Kidney (tissue), 14 donors: ENCODE data around the gene COL6A1. TPM values are rescaled to one million over a fixed set of nuclear protein-coding genes. Genes with fewer than 3 reads are reported as not detected.

ENCODE experiments used
- DNase-seq, 5 donors: peaks; one replicate each; pipeline ENCODE4 v3.0.0-alpha.2; 2013 to 2020
- FAIRE-seq: peaks from 2 replicates; lab custom pipeline; 2012; peaks lifted over from hg19 to GRCh38; lab: Jason Lieb, UNC
- H3K27ac ChIP-seq, 2 donors: one replicate each; pipeline ENCODE4 v1.7.0; 2013; ENCODE audit warnings: low read depth in 2 of 2, low read length in 2 of 2, inconsistent platforms in 1 of 2
- H3K27me3 ChIP-seq: one replicate; pipeline ENCODE4 v1.7.1; 2013; ENCODE audit warnings: low read length, inconsistent platforms; ENCODE audit not compliant: control insufficient read depth, insufficient read depth
- H3K36me3 ChIP-seq, 3 donors: one replicate each; pipeline versions ENCODE4 v1.7.0 to v1.7.1; 2013; ENCODE audit warnings: low read length in 3 of 3, control low read depth in 1 of 3, inconsistent platforms in 1 of 3; ENCODE audit not compliant: insufficient read depth in 3 of 3, control insufficient read depth in 2 of 3
- H3K4me1 ChIP-seq, 3 donors: one replicate each; pipeline versions ENCODE4 v1.7.0 to v1.7.1; 2013; ENCODE audit warnings: low read length in 3 of 3, inconsistent platforms in 1 of 3, low read depth in 1 of 3; ENCODE audit not compliant: control insufficient read depth in 2 of 3, insufficient read depth in 2 of 3
- H3K4me3 ChIP-seq, 3 donors: one replicate each; pipeline versions ENCODE4 v1.7.0 to v1.8.1; 2013; ENCODE audit warnings: low read length in 3 of 3, control low read depth in 1 of 3, inconsistent platforms in 1 of 3
- H3K9ac ChIP-seq, 3 donors: one replicate each; pipeline versions ENCODE4 v1.7.0 to v1.7.1; 2013; ENCODE audit warnings: low read length in 3 of 3, control low read depth in 1 of 3, inconsistent platforms in 1 of 3
- H3K9me3 ChIP-seq, 3 donors: one replicate each; pipeline versions ENCODE4 v1.7.0 to v1.7.1; 2013; ENCODE audit warnings: low read length in 3 of 3, control low read depth in 1 of 3, inconsistent platforms in 1 of 3; ENCODE audit not compliant: control insufficient read depth in 2 of 3, insufficient read depth in 1 of 3
- CTCF ChIP-seq: IDR thresholded peaks from 3 replicates; pipeline ENCODE4 v1.5.1; 2012; ENCODE audit warnings: mild to moderate bottlenecking, moderate library complexity, borderline replicate concordance; ENCODE audit not compliant: insufficient read depth; ENCODE audit errors: extremely low read depth
- intact Hi-C: fragments of 100-400 bp; cut with DNase I; formaldehyde crosslinking; loops from one replicate; pipeline ENCODE4 v1.11.1; 2022
- polyA plus RNA-seq: library from polyadenylated mRNA; stranded (reverse); fragments of 350-450 nt; fragmentation: Illumina TruSeq; extraction: RNeasy Lipid Tissue Mini Kit (QIAGEN cat#74804); gene quantifications from one replicate; pipeline ENCODE4 v1.2.3, GENCODE V29; 2014; ENCODE audit warnings: low read depth, low replicate concordance; ENCODE audit not compliant: insufficient read depth
- total RNA-seq: library from RNA; stranded (reverse); fragmentation: NEBNext Ultra II Directional; extraction: Animal tissue kit (Norgen Biotek cat#: 25700); gene quantifications from one replicate; pipeline ENCODE4 v1.2.1, GENCODE V29; 2021
- donor health status: control.
- donor health status: control.
- donor health status: control.
- donor health status: control.
- donor health status: control.
- donor health status: DM: yes; HTN: yes; CAD: no.
- donor health status: Normal renal cell carcinoma (clear cell type).

COL6A1 gene
- total and polyA plus RNA-seq, 2 donors from 2014 or later = 112 to 127 TPM

GRCh38 chr21:45965084-45965809 is 16.3 kb upstream of the COL6A1 start:
- Histone ChIP-seq H3K27me3 (no peaks in the 10 kb centered on the region), H3K9me3 (no peaks in the 10 kb centered on the region), H3K27ac (no peak overlapping the region), H3K9ac (no peak overlapping the region), H3K4me3 (no peak overlapping the region), H3K4me1 (no peaks in the 10 kb centered on the region), H3K36me3 (no peaks in the 10 kb centered on the region)
- DNase-seq (peak in 1 of 5 donors; percentile 15), FAIRE-seq (no peak)
- intact Hi-C loops = no loop called here
- TF ChIP-seq CTCF = no peak

- DNase-seq (peak in 1 of 5 donors; percentile 15), FAIRE-seq (no peak)
- Histone ChIP-seq H3K36me3 (no peaks in the 10 kb centered on the region), H3K27ac (no peak overlapping the region), H3K9me3 (no peaks in the 10 kb centered on the region), H3K4me3 (no peak overlapping the region), H3K27me3 (no peaks in the 10 kb centered on the region), H3K9ac (no peak overlapping the region), H3K4me1 (no peaks in the 10 kb centered on the region)
- TF ChIP-seq CTCF = no peak
- intact Hi-C loops = no loop called here
Measured at GRCh38 chr21:45966791-45967394, 14.7 kb upstream of the COL6A1 start.

DNA sequence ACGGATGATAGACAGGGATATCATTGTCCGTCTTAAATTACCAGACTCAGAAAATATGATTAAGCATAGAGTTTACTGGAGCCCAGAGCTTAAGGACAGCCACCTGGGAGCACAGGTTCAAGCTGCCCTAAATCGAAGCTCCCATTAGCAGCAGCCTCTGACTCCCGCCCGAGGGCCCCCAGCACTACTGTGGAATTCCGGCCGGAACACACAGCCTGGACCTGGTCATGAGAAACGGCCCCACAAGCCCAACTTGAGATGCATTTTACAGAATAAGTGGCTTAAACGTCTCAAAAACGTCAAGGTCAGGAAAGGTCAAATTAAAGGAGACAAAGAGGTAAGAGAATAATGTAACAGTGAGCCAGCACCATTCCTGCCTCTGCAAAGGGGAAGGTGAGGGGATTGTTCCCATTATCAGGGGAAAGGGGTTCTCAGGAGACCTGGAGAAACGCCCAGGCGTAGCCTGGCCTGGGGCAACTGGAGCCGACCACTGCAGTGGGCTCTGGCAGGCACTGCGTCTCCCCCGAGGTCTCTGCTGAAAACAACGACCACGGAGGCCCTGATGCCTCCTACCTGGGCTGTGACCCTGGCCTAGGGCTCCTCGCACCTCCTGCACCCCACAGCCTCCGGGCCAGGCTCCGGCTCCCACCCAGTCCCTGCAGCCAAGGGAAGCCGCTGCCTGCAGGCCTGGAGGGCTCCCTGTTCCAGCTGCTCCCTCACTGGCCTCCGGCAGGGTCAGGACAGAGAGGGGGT is 11.5 kb upstream of the COL6A1 start:
- no peak overlapping the region for H3K9ac ChIP-seq
- no peak overlapping the region for H3K27ac ChIP-seq
- FAIRE-seq (no peak), DNase-seq (peak in 1 of 5 donors; percentile 48)
- no peak overlapping the region for H3K4me3 ChIP-seq
- H3K4me1 ChIP-seq = peaks cover 0 to 16% (median 0%) of the 10 kb centered on the region in 3 donors
- H3K9me3 ChIP-seq = no peaks in the 10 kb centered on the region
- no peaks in the 10 kb centered on the region for H3K27me3 ChIP-seq
- intact Hi-C loops = loop anchor here (10.0 kb wide), 1 partner anchor 135 kb away; no protein-coding TSS in a partner anchor
- no peaks in the 10 kb centered on the region for H3K36me3 ChIP-seq
- no peak for TF ChIP-seq CTCF
